LoVo (cell line): ENCODE data around the gene MASP2.
"Not testable (repeated sequence)": the region's sequence is repeated elsewhere in the genome, so short reads cannot be mapped to it uniquely, and the experiment has no call there.

Experiments used
- DNase-seq: peaks from one replicate; pipeline ENCODE4 v3.0.0-alpha.2; 2016; ENCODE audit warnings: low spot score

The MASP2 gene

DNA sequence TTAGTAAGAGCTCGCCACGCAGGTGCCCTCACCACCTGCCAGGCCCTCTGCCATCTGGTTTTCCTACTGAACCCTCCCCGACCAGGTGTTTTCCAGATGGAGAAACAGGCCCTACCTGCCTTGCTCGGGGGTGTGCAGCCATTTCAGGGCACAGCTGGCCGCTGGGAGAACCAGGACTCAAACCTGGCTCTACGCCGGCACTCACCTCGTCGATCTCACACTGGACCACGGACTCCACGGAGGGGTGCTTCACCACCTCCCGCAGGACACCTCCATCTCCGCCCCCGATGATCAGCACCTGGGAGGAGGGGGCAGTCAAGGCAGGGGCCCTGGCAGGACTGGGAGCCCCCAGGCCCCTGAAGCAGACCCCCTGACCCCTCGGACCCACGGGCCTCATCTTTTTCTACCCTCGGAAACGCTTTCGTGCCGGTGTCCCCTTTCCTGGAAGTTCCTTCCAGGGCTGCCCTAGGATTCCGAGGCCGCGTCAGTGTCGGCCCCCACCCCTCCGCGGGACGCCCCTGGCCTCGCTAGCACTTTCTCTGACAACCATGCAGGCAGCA is 11.6 kb upstream of the MASP2 start:
- no peak for DNase-seq

DNA sequence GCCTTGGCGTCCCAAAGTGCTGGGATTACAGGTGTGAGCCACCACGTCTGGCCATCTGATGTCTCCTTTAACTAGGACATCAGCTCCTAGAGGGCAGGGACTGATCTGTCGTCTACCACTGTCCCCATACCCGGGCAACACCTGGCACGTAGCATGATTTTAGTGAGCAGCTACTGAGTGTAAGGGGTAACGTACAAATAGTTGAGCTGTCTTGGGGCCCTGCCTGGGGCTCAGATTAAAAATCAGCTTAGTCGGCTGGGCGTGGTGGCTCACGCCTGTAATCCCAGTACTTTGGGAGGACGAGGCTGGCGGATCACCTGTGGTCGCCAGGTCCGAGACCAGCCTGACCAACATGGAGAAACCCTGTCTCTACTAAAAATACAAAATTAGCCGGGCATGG is 11.0 kb upstream of the MASP2 start:
- DNase-seq, result no peak

DNA sequence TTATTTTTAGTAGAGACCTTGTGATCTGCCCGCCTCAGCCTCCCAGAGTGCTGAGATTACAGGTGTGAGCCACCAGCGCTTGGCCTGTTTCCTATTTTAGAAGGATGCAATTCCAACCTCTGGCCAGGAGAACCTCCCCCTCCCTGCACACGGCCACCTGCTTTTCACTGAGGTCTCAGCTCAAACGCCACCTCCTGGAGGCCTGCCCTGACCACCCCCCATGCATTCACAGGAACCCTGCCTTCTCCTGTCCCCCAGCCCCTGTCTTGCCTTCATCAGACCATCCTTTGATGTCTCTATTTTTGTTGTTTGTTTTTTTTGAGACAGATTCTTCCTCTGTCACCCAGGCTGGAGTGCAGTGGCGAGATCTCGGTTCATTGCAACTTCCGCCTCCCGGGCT is 10.4 kb upstream of the MASP2 start:
- DNase-seq, result no peak

DNA sequence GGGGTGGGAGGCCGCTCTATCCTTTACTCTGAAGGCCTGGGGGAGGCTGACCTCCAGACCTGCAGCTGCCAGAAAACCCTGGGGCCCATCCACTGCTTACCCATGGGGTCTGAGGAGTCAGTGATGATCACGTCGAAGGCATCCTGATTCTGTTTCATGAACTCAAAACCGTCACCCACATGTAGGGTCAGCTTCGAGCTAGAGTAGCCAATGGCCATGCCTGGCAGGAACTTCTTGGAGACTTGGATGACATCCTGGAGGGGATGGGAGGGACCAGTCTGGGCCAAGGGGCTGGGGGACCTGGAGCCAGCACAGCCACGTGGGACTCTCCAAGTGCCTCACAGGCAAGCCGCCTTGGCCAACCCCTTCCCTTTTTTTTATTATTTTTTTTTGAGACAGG is 9.5 kb upstream of the MASP2 start:
- DNase-seq, result no peak

DNA sequence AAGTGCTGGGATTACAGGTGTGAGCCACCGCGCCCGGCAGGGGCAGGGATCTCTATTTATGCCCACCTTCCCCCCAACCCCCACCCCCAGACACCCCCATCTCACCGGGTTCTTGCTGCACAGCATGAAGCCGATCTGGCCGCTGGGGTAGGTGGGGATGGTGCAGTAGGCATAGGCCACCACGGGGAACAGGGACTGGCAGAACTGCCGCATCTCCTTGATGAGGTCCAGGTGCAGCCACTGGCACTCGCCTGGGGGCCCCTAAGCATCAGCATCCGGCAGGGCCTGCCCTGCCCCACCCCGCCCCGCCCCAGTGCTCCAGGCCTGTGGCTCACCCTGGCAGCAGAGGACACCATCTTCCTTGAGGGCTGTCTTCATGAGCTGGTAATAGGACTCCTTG is 8.6 kb upstream of the MASP2 start:
- DNase-seq, result no peak

DNA sequence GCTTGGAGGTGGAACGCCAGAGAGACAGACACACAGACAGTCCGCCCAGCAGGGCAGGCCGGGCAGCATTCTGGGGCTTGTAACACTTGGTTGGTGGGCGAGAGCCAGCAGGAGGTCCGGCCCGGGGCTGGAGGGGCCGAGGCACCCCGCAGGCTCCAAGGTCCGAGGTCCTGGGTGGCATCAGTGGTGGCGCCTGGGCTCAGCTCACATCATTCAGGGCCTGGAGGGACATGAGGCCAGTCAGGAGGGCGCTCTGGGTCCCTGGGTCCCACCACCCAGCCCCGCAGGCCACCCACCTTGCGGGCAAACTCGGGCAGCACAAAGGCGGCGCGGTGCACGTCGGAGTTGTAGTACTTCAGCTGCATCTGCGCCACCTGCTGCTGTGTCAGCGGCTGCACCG is 7.6 kb upstream of the MASP2 start:
- DNase-seq, result no peak

DNA sequence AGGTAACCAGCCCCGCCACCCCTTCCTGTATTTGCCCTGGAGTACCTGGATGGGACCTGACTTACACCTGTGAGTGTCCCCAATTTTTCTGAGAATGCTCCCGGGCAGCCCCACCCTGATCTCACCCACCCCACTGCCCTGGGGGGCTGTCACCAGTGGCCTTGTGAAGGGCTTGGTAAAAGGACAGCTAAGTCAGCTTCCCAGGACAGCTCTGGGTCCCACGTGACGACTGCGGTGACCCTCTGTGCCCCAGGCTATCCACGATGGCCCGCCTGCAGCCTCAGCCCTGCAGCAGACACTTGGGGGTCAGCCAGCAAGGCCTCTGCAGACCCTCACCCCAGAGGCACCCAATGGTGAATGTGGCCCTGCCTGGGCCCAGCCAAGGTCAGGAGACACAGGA is 7.1 kb upstream of the MASP2 start:
- no peak for DNase-seq

DNA sequence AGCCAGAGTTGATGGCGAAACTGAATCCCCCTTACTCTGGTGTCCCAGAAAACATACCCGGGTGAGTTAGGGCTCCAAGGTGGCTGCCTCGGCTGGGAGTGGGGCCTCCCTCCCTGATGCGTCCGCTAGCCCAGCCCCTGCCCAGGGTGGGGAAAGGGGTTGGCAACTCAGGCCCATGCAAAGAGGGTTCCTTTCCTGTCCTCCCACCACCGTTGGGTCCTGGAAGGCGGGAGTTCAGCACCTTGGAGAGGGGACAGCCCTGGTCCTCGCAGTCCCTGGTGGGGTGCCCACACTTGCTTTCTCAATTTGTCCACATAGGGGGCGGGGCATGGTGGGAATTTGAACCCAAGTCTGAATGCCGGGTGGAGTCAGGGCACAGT is 6.7 kb upstream of the MASP2 start:
- DNase-seq, result no peak

DNA sequence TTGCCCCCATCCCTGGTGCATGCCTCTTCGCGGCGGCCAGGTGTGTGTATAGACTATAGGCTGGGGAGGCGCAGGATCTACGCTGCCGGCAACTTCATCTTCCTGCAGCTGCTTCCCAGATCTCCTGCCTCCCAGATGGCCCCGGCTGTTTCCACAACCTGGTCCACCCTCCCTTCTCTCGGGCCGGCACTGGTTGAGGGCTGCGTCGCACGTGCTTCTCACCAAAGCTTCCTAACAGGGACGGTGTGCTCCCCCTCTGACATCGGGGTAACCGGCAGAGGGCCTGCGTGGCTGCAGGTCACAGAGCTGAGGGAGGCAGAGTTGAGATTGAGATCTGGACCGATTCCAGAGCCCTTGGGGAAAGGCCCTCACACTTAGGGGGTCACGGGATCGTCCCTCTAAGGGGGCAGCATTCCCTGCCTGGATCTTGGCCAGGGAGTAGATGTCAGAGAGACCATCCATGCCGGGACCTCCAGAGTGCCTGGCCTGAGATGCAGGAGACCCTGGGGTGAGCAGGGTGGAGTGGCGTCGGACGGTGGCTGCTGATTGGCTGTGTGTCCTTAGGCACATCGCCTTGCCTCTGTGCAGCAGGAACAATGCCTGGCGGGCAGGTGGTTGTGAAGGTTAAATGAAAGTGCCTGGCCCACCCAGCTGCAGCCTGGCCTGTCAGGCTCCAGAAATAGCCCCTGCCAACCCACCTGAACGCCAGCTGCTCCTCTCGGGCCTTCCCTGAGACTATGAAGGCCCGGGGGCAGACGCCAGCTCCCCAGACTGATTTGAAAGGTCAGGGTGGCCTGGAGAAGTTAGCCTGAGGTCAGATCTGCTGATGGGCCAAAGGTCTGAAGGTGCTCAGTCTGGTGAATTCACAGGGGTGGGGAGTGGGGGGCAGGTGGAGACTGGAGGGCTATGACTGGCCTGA is 6.1 kb upstream of the MASP2 start:
- DNase-seq, result no peak

DNA sequence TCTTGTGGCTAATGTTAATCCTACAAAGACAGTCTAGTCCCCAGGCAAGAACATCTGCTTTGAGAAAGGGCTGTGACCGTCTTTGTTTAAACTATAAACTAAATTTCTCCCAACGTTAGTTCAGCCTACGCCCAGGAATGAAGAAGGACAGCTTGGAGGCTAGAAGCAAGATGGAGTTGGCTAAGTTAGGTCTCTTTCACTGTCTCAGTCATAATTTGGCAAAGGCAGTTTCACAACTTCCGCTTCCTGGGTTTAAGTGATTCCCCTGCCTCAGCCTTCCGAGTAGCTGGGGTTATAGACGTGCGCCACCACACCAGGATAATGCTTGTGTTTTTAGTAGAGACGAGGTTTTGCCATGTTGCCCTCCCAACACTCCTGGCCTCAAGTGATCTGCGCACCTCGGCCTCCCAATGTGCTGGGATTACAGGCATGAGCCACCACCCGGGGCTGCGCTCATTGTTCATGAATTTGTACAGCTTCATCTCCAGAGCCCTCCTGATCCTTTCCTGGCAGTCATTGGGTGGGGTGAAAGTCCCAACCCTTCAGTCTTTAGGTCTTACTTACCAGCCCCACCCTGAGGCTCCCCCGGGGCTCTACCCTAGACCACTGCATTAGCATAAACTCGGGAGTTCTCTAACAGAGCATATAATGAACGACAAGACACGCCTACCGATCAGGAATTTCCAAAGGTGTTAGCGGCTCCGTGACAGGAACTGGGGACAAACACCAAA is 4.9 kb upstream of the MASP2 start:
- no peak for DNase-seq

DNA sequence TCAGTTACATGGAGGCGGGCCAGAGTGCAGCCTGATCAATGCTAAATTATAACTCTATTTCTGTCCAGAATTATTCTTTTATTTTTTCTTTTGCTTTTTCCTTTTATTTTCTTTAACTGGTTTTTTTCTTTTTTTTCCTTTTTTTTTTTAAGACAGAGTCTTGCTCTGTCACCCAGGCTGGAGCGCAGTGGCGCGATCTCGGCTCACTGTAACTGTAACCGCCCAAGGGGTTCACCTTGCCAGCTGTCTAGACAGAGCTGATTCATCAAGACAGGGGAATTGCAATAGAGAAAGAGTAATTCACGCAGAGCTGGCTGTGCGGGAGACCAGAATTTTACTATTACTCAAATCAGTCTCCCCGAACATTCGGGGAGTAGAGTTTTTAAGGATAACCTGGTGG is 4.1 kb upstream of the MASP2 start:
- DNase-seq, result not testable (repeated sequence)

DNA sequence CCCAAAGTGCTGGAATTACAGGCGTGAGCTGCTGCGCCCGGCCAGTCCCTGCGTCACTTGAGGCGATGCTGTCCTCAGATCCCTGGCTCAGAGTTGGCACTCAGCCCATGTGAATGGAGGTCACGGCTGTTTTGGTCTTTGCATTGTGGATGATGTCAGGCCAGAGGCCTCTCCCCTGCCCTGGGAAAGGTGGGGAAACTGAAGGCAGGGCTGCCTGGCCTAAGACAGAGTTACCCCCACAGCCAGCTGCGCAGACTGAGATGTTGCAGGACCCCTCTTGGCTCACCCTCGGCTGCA is 821 bp downstream of the MASP2 start:
- DNase-seq, result no peak

DNA sequence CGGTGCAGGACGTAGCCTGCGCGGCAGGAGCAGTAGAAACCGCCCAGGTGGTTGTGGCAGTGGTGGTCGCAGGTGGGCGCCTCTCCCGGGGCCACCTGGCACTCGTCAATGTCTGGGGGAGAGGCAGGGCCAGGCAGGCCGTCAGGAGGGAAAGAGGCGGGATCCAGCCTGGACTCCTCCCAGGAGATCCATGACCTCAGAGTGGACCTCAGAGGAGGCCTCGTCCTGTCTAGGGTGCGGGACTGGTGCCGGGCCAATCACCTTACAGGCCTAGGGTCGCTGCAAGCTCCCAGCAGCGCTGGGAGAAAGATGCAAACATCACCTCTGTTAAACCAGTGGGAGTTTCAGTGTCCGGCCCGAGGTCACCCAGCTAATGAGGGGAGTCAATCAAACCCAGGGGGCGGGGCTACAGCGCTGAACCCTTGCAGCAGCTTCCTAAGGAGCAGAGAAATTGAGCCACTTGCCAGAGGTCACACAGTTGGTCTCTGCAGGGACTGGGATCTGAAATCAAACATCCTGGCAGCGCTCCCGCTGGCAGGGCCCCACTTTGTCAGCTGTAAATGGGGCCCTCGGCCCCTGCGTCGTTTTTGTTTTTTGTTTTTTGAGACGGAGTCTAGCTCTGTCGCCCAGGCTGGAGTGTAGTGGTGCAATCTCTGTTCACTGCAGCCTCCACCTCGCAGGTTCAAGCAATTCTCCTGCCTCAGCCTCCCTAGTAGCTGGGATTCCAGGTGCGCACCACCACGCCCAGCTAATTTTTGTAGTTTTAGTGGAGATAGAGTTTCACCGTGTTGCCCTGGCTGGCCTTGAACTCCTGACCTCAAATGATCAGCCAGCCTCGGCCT is 1.4 kb downstream of the MASP2 start:
- DNase-seq, result no peak

DNA sequence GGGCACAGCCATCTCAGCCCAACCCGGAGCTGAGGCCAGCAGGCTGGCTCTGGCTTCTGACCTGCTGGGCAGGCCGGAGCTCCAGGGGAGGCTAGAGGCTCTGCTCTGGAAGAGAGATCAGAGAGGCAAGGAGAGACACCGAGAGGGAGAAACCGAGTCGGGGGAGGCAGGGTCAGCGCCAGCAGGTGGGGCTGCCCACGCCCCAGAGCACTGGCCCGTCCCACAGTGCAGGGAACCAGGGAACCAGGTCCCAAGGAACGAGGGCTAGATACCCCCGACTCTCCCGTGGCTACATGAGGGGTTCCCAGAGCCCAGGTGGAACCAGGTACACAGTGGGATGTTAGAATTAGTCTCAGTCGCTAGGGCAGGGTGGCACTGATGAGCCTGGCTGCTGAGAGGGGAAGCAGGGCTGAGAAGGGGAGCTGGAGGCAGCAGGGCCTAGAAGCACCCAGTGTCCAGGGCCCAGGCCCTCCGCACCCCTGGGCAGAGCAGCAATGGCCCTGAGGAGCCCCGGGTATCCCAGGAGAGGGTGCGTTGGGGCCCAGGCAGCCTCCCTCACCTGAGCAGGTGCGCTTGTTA is 2.1 kb downstream of the MASP2 start:
- no peak for DNase-seq

DNA sequence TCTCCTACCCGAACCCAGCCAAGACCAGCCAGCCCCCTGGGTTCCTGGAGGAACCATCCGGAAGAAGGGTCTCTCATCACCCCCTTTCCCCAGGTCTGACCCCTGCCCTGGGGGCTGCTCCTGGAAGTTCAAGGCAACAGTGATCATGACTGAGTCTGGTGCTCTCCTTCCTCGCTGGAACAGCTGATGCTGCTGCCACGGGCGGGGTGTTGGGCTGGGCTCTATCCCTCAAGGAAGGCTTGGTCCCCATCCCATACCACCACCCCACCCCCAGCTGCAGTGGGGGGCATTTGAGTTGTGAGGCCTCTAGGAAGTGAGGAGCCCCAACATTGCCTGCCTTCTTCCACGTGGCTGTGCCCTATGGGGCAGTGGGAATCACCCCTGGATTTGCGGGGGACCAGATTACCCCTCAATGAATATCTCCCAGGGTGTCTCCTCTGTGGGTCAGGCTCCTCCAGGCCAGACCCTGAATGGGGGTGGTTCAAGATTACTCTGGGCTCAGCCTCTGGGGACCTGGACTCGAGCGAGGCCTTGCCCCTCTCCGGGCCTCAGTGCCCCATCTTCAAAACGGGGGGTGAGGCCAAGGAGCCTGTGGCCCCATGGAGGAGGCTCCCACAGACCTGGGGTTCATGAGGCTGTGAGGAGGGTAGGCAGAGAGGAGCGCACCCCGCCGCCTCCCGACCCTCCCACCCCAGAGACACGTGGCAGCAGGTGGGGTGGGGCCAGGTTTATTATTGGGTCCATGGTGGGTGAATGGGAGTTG is 2.8 kb downstream of the MASP2 start:
- DNase-seq, result no peak

DNA sequence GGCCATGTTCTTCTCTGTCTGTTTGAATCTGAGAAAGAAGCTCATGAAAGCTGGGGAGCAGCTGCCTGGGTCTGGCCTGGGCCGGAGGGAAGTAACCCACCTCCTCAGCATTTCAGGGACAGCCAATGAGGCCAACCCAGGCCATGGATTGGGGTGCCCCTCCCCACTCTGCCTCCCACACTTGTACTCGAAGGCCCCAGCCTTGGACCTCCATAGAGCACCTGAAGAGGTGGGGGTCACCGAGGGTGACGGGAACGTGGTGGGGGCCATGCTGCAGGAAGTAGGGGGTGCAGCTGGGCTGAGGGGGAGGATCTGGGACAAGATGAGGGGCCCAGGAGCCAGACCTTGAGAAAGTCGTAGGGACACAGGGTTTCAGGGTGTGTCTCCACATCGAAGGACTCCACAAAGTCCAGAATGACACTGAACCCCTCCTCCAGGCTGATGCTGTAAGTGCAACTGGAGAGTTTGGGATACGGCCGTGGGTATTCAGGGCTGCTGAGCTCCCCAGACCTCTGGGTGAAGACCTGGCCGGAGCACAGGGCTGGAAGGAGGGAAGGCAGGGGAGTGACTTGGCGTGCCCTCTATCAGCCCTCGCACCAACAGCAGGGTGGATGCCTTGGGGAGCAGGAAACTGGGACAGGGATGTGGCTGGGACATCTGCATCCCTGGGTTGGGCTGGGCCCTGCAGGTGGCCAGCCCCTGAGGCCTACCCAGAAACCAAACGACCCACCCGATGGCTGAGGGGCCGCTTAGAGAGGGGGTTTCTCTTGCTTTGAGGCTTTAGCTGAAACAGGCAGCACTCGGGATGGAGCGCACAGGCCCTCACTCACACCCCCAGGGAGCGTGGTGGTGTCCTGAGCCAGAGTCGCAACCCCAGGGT is 3.8 kb downstream of the MASP2 start:
- no peak for DNase-seq

DNA sequence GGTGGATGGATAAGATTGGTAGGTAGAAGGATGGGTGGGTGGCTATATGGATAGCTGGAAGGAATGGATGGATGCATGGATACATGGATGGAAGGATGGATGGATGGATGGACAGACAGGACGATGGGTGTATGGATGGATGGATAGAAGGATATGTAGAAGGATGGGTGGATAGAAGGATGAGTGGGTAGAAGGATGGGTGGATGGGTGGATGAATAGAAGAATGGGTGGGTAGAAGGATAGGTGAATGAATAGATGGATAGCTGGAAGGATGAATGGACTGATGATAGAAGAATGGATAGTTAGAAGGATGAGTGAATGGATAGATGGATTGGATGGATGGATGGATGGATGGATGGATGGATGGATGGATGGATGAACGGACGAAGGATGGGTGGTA is 5.0 kb downstream of the MASP2 start:
- no peak for DNase-seq

DNA sequence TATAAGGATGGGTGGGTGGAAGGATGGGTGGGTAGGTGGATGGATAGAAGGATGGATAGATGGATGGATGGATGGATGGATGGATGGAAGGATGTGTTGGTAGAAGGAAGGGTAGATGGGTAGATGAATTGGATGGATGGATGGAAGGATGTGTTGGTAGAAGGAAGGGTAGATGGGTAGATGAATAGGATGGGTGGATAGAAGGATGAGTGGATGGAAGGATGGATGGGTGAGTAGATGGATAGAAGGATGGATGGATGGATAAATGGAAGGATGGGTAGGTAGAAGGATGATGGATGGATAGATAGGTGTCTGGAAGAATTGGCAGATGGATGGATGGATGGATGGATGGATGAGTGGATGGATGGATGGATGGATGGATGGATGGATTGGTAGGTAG is 6.0 kb downstream of the MASP2 start:
- no peak for DNase-seq

DNA sequence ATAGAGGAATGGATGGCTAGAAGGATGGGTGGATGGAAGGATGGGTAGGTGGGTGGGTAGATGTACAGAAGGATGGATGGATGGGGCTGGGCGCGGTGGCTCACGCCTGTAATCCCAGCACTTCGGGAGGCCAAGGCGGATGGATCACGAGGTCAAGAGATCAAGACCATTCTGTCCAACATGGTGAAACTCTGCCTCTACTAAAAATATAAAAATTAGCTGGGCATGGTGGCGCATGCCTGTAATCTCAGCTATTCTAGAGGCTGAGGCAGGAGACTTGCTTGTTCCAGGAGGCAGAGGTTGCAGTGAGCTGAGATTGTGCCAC is 7.0 kb downstream of the MASP2 start:
- not testable (repeated sequence) for DNase-seq

DNA sequence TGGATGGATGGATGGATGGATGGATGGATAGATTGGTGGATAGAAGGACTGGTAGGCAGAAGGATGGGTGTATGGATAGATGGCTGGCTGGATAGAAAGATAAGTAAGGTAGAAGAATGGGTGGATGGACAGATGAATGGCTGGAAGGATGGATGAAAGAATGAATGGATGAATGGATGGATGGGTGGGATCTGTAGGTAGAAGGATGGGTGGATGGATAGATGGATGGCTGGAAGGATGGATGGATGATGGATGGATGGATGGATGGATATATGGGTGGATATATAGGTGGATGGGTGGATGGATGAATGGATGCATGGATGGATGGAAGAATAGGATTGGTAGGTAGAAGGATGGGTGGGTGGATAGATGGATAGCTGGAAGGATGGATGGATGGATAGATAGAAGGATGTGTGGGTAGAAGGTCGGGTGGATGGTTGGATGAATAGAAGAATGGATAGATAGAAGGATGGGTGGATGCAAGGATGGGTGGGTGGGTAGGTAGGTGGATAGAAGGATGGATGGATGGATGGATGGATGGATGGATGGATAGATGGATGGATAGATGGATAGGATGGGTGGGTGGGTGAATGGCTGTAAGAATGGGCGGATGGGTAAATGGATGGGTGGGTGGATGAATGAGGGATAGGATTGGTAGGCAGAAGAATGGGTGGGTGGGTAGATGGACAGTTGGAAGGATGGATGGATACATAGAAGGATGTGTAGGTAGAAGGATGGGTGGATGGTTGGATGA is 7.5 kb downstream of the MASP2 start:
- no peak for DNase-seq
